Measurements from ENCODE around the gene CREB3L4.

DNA sequence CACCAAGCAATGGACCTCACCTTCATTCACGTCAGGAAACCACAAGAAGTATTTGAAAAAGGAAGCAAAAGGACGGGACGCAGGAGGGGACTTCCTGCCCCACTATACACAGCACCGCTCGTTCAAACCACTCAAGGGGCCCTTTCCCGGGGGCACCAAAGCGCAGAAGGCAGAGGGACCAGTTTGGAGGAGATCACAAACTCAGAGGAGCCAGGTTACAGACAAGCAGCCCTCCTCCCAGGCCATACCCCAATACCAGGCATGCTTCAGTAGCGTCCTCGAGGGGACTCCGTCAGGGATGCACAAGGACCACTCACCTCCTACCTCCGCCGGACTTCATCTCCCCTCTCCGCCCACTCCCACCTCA lies 10.0 kb upstream of the CREB3L4 start:
- TF ChIP-seq, protein P1, sequence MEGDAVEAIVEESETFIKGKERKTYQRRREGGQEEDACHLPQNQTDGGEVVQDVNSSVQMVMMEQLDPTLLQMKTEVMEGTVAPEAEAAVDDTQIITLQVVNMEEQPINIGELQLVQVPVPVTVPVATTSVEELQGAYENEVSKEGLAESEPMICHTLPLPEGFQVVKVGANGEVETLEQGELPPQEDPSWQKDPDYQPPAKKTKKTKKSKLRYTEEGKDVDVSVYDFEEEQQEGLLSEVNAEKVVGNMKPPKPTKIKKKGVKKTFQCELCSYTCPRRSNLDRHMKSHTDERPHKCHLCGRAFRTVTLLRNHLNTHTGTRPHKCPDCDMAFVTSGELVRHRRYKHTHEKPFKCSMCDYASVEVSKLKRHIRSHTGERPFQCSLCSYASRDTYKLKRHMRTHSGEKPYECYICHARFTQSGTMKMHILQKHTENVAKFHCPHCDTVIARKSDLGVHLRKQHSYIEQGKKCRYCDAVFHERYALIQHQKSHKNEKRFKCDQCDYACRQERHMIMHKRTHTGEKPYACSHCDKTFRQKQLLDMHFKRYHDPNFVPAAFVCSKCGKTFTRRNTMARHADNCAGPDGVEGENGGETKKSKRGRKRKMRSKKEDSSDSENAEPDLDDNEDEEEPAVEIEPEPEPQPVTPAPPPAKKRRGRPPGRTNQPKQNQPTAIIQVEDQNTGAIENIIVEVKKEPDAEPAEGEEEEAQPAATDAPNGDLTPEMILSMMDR (IDR thresholded peaks at IDR 0.05; ENCODE audit: low read depth, low read length, missing input control) = no peak
- TF ChIP-seq TAF1 (conservative IDR thresholded peaks at IDR 0.05) (no peak), RAD21 (IDR thresholded peaks at IDR 0.05) (no peak), EGR1 (IDR thresholded peaks at IDR 0.05; ENCODE audit: low read depth in 2 of 2) (no peak), SP1 (IDR thresholded peaks at IDR 0.05) (no peak), HNF4A (conservative IDR thresholded peaks at IDR 0.05) (no peak), JUND (IDR thresholded peaks at IDR 0.05) (no peak), GABPA (IDR thresholded peaks at IDR 0.05 in 1 of 2, conservative IDR thresholded peaks at IDR 0.05 in 1 of 2) (no peak), FOXA1 (IDR thresholded peaks at IDR 0.05) (no peak)
- TF ChIP-seq, protein P2, sequence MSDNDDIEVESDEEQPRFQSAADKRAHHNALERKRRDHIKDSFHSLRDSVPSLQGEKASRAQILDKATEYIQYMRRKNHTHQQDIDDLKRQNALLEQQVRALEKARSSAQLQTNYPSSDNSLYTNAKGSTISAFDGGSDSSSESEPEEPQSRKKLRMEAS (IDR thresholded peaks at IDR 0.05) = no peak
- TF ChIP-seq, protein P3, sequence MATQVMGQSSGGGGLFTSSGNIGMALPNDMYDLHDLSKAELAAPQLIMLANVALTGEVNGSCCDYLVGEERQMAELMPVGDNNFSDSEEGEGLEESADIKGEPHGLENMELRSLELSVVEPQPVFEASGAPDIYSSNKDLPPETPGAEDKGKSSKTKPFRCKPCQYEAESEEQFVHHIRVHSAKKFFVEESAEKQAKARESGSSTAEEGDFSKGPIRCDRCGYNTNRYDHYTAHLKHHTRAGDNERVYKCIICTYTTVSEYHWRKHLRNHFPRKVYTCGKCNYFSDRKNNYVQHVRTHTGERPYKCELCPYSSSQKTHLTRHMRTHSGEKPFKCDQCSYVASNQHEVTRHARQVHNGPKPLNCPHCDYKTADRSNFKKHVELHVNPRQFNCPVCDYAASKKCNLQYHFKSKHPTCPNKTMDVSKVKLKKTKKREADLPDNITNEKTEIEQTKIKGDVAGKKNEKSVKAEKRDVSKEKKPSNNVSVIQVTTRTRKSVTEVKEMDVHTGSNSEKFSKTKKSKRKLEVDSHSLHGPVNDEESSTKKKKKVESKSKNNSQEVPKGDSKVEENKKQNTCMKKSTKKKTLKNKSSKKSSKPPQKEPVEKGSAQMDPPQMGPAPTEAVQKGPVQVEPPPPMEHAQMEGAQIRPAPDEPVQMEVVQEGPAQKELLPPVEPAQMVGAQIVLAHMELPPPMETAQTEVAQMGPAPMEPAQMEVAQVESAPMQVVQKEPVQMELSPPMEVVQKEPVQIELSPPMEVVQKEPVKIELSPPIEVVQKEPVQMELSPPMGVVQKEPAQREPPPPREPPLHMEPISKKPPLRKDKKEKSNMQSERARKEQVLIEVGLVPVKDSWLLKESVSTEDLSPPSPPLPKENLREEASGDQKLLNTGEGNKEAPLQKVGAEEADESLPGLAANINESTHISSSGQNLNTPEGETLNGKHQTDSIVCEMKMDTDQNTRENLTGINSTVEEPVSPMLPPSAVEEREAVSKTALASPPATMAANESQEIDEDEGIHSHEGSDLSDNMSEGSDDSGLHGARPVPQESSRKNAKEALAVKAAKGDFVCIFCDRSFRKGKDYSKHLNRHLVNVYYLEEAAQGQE (IDR thresholded peaks at IDR 0.05) = no peak
- TF ChIP-seq, protein P4, sequence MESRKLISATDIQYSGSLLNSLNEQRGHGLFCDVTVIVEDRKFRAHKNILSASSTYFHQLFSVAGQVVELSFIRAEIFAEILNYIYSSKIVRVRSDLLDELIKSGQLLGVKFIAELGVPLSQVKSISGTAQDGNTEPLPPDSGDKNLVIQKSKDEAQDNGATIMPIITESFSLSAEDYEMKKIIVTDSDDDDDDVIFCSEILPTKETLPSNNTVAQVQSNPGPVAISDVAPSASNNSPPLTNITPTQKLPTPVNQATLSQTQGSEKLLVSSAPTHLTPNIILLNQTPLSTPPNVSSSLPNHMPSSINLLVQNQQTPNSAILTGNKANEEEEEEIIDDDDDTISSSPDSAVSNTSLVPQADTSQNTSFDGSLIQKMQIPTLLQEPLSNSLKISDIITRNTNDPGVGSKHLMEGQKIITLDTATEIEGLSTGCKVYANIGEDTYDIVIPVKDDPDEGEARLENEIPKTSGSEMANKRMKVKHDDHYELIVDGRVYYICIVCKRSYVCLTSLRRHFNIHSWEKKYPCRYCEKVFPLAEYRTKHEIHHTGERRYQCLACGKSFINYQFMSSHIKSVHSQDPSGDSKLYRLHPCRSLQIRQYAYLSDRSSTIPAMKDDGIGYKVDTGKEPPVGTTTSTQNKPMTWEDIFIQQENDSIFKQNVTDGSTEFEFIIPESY (IDR thresholded peaks at IDR 0.05) = no peak
